Measurements from ENCODE around the gene NTSR2. TPM values are rescaled to one million over a fixed set of nuclear protein-coding genes. Genes with fewer than 3 reads are reported as not detected.

NTSR2 gene
- total RNA-seq, 6 experiments from 2014 or later: not detected

GRCh38 chr2:11677136-11678055 lies 7.4 kb upstream of the NTSR2 start:
- no peak overlapping the region for H3K4me3 Mint-ChIP-seq
- H3K36me3 Mint-ChIP-seq (ENCODE audit: low read depth): no peaks in the 10 kb centered on the region
- no peak for TF ChIP-seq CTCF (IDR thresholded peaks at IDR 0.05)
- H3K27me3 Mint-ChIP-seq (ENCODE audit: insufficient read depth): peaks cover 42% of the 10 kb centered on the region
- H3K4me1 Mint-ChIP-seq (ENCODE audit: low read depth): peaks cover 20% of the 10 kb centered on the region
- no peak overlapping the region for H3K27ac Mint-ChIP-seq
- no peaks in the 10 kb centered on the region; the same call in 1 of the 2 replicates for H3K9me3 Mint-ChIP-seq
- no peak for DNase-seq

GRCh38 chr2:11676640-11677039 lies 6.6 kb upstream of the NTSR2 start:
- Mint-ChIP-seq H3K36me3 (ENCODE audit: low read depth) (no peaks in the 10 kb centered on the region), H3K27ac (no peak overlapping the region), H3K27me3 (ENCODE audit: insufficient read depth) (peaks cover 43% of the 10 kb centered on the region), H3K4me3 (no peak overlapping the region), H3K9me3 (no peaks in the 10 kb centered on the region; the same call in 1 of the 2 replicates), H3K4me1 (ENCODE audit: low read depth) (peaks cover 20% of the 10 kb centered on the region)
- peak; percentile 29; the same call in 1 of the 2 replicates for TF ChIP-seq CTCF (IDR thresholded peaks at IDR 0.05)
- no peak for DNase-seq

- Mint-ChIP-seq H3K36me3 (ENCODE audit: low read depth) (0 out of 2 replicates have a peak, but pooled peaks cover under 1% of the 10 kb centered on the region), H3K27ac (no peak overlapping the region), H3K27me3 (ENCODE audit: insufficient read depth) (peaks cover 44% of the 10 kb centered on the region), H3K4me3 (no peak overlapping the region), H3K9me3 (no peaks in the 10 kb centered on the region; the same call in 1 of the 2 replicates), H3K4me1 (ENCODE audit: low read depth) (peaks cover 17% of the 10 kb centered on the region)
- no peak for TF ChIP-seq CTCF (IDR thresholded peaks at IDR 0.05)
- no peak for DNase-seq
Observed at GRCh38 chr2:11675423-11676112, 5.6 kb upstream of the NTSR2 start.

GRCh38 chr2:11674983-11675382 lies 5.0 kb upstream of the NTSR2 start:
- no peak for TF ChIP-seq CTCF (IDR thresholded peaks at IDR 0.05)
- no peak overlapping the region for H3K4me3 Mint-ChIP-seq
- H3K27ac Mint-ChIP-seq: no peak overlapping the region
- peaks cover 48% of the 10 kb centered on the region for H3K27me3 Mint-ChIP-seq (ENCODE audit: insufficient read depth)
- peaks cover 5% of the 10 kb centered on the region; the same call in 1 of the 2 replicates for H3K36me3 Mint-ChIP-seq (ENCODE audit: low read depth)
- no peaks in the 10 kb centered on the region; the same call in 1 of the 2 replicates for H3K9me3 Mint-ChIP-seq
- peaks cover 11% of the 10 kb centered on the region for H3K4me1 Mint-ChIP-seq (ENCODE audit: low read depth)
- DNase-seq: no peak

GRCh38 chr2:11672407-11672806 lies 2.4 kb upstream of the NTSR2 start:
- Mint-ChIP-seq H3K4me1 (ENCODE audit: low read depth) (peaks cover 16% of the 10 kb centered on the region), H3K36me3 (ENCODE audit: low read depth) (peaks cover 5% of the 10 kb centered on the region; the same call in 1 of the 2 replicates), H3K9me3 (no peaks in the 10 kb centered on the region; the same call in 1 of the 2 replicates), H3K27ac (no peak overlapping the region), H3K27me3 (ENCODE audit: insufficient read depth) (peaks cover 40% of the 10 kb centered on the region), H3K4me3 (no peak overlapping the region)
- no peak for TF ChIP-seq CTCF (IDR thresholded peaks at IDR 0.05)
- DNase-seq: no peak

All from HFFc6 (cell line).